HL-60/S4 treated with phorbol 12-myristate 13-acetate at 8.2 ng/mL for 4 days and 3 days (cell line): ENCODE measurements around the gene ATP8A2.

Experiments
- in situ Hi-C: fragments of 300-500 bp; cut with MboI; formaldehyde crosslinking; loops from 2 replicates; pipeline ENCODE4 v1.15.0; 2022; ENCODE audit warnings: low sequenced_read_pairs

ATP8A2 gene

DNA sequence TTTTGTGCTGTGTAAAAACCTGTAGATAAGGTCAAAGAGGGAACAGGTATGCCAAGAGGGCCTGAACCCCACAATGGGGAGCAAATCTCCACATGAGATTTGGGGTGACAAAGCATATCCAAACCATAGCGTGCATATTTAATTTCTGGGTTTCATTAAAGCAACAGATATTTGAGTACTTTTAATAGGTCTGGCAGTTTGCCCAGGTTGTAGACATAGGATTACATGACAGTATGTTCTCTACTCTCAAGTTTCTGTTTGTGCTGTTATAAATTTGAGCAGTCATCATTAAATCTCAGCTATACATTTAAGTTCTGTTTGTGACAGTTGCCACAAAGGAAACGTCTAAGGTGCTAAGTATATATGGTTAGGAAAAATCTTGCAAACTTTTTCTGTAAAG lies 236.4 kb downstream of the ATP8A2 start:
- in situ Hi-C loops = no loop called here

GRCh38 chr13:25616674-25617073 lies 244.9 kb downstream of the ATP8A2 start:
- in situ Hi-C loops = no loop called here

- in situ Hi-C loops = no loop called here
Observed at GRCh38 chr13:25619897-25620296, 248.1 kb downstream of the ATP8A2 start.

GRCh38 chr13:25625414-25625813 lies 253.6 kb downstream of the ATP8A2 start:
- in situ Hi-C loops = no loop called here

GRCh38 chr13:25630329-25630900 lies 258.6 kb downstream of the ATP8A2 start:
- in situ Hi-C loops = no loop called here

- in situ Hi-C loops = no loop called here
Observed at GRCh38 chr13:25632166-25632888, 260.6 kb downstream of the ATP8A2 start.

DNA sequence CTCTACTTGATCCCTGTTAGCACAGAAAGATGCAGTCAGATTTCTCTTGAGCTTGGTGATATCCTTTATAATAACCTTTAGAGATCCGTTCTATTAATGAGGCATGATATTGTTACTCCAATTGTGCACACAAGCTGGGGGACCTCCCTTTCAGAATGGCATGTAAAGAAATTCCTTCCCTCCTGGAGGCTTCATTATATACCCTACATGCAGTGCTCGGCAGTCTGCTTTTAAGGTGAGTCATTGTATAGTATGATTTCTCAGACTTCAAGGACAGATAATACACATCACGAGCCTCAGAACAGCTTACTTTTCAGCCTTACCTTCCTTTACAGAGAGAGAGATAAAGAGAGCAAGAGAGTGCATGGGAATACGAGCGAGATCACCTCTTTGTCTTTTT lies 261.3 kb downstream of the ATP8A2 start:
- in situ Hi-C loops = no loop called here

DNA sequence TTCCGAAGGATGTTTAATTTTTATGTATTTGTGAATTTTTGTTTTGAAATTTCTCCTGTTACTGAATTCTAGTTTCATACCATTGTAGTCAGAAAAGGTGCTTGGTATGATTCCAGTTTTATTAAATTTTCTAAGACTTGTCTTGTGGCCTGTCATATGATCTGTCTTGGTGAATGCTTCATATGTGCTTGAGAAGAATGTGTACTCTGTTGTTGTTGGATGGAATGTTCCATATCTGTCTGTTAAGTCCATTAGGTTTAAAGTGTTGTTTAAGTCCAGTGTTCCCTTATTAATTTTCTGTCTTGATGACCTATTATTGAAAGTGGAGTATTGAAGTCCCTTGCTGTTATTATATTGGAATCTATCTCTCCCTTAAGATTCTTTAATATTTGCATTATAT lies 273.9 kb downstream of the ATP8A2 start:
- in situ Hi-C loops = no loop called here

GRCh38 chr13:25649001-25649633 lies 277.3 kb downstream of the ATP8A2 start:
- in situ Hi-C loops = no loop called here

GRCh38 chr13:25652764-25653163 lies 281.0 kb downstream of the ATP8A2 start:
- in situ Hi-C loops = no loop called here

DNA sequence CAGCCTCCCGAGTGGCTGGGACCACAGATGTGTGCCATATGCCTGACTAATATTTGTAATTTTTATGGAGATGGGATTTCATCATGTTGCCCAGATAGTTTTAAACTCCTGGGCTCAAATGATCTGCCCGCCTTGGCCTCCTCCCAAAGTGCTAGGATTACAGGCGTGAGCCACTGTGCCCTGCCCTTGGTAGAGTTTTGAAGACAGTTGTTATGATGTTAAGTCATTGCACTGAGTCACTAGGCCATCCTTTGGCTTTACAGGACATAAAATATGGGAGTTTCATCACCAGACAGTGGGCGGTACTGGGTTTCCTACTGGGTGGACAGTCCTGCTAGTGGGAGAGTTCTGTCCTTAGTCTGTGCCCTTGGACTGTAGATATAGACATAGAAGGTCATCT lies 282.5 kb downstream of the ATP8A2 start:
- in situ Hi-C loops = no loop called here

- in situ Hi-C loops = no loop called here
Observed at GRCh38 chr13:25657157-25657556, 285.4 kb downstream of the ATP8A2 start.

GRCh38 chr13:25659091-25659795 lies 287.5 kb downstream of the ATP8A2 start:
- in situ Hi-C loops = no loop called here

DNA sequence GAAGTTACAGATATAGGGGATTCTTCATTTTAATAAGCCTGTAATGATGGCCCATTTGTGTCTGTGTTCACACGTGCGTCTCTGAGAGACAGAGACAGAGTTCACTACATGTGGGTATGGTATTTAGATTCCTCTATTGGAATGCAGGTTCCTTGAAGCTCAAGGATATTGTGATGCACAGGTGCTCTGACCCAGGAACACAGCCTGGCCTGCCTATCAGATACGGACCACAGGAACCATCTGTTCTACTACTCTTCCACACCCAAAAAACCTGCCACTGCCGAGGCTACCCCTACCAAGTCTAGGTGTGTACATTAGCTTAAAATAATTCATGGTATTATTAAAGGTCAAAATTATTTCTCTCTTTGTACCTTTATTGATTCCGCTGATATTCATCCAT lies 289.2 kb downstream of the ATP8A2 start:
- in situ Hi-C loops = no loop called here

GRCh38 chr13:25662516-25662915 lies 290.7 kb downstream of the ATP8A2 start:
- in situ Hi-C loops = no loop called here

- in situ Hi-C loops = no loop called here
Observed at GRCh38 chr13:25668345-25668744, 296.6 kb downstream of the ATP8A2 start.

DNA sequence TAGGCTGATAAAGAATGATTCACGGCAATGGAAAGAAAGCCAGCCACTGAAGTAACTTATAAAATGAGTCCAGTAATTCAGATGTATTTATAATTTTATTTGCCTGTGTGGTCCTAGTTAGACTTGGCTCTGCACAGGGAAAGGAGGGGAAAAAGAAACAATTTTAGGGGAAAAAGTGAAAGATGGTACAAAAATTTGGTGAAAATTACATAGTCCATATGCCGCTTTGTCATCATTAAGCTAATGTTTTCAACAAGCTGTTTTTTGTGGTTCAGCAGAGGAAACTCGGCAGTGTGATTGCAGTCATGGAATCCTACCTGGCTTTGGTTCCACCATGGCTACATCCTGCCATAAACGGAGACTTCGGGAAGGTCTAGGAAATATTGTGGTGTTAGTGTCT lies 301.9 kb downstream of the ATP8A2 start:
- in situ Hi-C loops = no loop called here

GRCh38 chr13:25674371-25674770 lies 302.6 kb downstream of the ATP8A2 start:
- in situ Hi-C loops = no loop called here

- in situ Hi-C loops = no loop called here
Observed at GRCh38 chr13:25675060-25675459, 303.3 kb downstream of the ATP8A2 start.

GRCh38 chr13:25677956-25678355 lies 306.2 kb downstream of the ATP8A2 start:
- in situ Hi-C loops = no loop called here

DNA sequence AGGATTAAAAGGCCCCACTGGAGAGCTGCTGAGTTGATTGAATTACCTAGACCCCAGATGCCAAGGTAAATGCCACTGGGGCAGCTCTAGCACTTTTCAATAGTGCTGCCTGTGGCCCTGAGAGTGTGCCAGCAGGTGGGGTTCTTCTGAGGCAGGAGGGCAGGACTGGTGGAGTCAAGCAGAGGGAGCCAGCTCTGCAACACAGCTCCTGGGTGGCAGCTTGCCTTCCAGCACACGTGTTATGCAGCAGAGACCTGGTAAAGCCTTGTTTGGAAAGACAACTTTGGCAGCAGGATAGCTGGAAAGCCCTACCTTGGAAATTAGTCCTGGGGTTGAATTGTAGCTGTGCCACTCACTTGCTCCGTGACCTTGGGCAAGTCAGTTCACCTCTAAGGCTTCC lies 306.6 kb downstream of the ATP8A2 start:
- in situ Hi-C loops = no loop called here

DNA sequence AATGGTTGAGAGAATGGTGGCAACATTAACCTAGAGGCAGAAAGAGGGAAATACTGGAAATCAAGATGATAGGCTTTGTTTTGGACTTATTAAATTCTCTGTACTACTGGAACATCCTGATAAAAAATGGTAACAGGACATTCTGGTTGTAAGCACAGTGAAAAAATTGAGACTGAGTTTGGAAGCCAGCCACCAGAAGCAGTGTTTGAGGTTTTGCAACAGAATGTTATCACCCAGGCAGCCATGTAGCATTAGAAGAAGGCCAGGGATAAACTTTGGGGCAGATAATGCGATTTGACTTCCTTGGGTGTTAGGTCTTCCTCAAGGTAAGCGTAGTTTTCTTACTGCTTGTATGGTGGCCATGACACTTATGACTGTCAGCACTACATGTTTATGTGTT lies 307.4 kb downstream of the ATP8A2 start:
- in situ Hi-C loops = no loop called here
